Astrocyte (in vitro differentiated cells and primary cell): ENCODE data around the gene RYR2. TPM values are rescaled to one million over a fixed set of nuclear protein-coding genes. Genes with fewer than 3 reads are reported as not detected.

Experiments
- DNase-seq: peaks from one replicate; pipeline ENCODE4 v3.0.0-alpha.2; 2010; ENCODE audit warnings: low read depth
- FAIRE-seq: peaks from 2 replicates; lab custom pipeline; 2011; peaks lifted over from hg19 to GRCh38; lab: Jason Lieb, UNC
- H2AFZ ChIP-seq: 2 replicates; pipeline ENCODE4 v1.6.0; 2012; ENCODE audit warnings: low read depth, low read length, inconsistent platforms
- H3K27ac ChIP-seq: 2 replicates; pipeline ENCODE4 v1.5.1; 2011; ENCODE audit warnings: low read depth, low read length, inconsistent platforms
- H3K27me3 ChIP-seq: 2 replicates; pipeline ENCODE4 v1.6.0; 2011; ENCODE audit warnings: low read length, inconsistent platforms; ENCODE audit not compliant: insufficient read depth
- H3K36me3 ChIP-seq: 2 replicates; pipeline ENCODE4 v1.5.1; 2011; ENCODE audit warnings: low read length, inconsistent platforms; ENCODE audit not compliant: insufficient read depth
- H3K4me1 ChIP-seq: 2 replicates; pipeline ENCODE4 v1.5.1; 2011; ENCODE audit warnings: low read length, inconsistent platforms; ENCODE audit not compliant: insufficient read depth
- H3K4me2 ChIP-seq: 2 replicates; pipeline ENCODE4 v1.6.0; 2012; ENCODE audit warnings: low read length, inconsistent platforms
- H3K4me3 ChIP-seq: 2 replicates; pipeline ENCODE4 v1.5.1; 2011; ENCODE audit warnings: low read depth, mild to moderate bottlenecking, low read length, inconsistent platforms; ENCODE audit not compliant: insufficient read depth
- H3K79me2 ChIP-seq: 2 replicates; pipeline ENCODE4 v1.6.0; 2012; ENCODE audit warnings: mild to moderate bottlenecking, low read length, inconsistent platforms; ENCODE audit not compliant: insufficient read depth
- H3K9ac ChIP-seq: 2 replicates; pipeline ENCODE4 v1.6.0; 2012; ENCODE audit warnings: mild to moderate bottlenecking, low read length, inconsistent platforms
- H3K9me3 ChIP-seq: 2 replicates; pipeline ENCODE4 v1.5.1; 2012; ENCODE audit warnings: low read depth, mild to moderate bottlenecking, low read length, inconsistent platforms; ENCODE audit not compliant: insufficient read depth
- H4K20me1 ChIP-seq: 2 replicates; pipeline ENCODE4 v1.6.0; 2012; ENCODE audit warnings: low read length, inconsistent platforms; ENCODE audit not compliant: insufficient read depth
- H3K27ac Mint-ChIP-seq: one replicate; pipeline ENCODE4 v1.8.0; 2021; ENCODE audit warnings: mild to moderate bottlenecking, mixed read lengths; ENCODE audit not compliant: unreplicated experiment
- H3K27me3 Mint-ChIP-seq: one replicate; pipeline ENCODE4 v1.8.0; 2021; ENCODE audit warnings: low read depth, mixed read lengths; ENCODE audit not compliant: unreplicated experiment
- H3K36me3 Mint-ChIP-seq: one replicate; pipeline ENCODE4 v1.8.0; 2021; ENCODE audit warnings: low read depth, mixed read lengths; ENCODE audit not compliant: unreplicated experiment
- H3K4me1 Mint-ChIP-seq: one replicate; pipeline ENCODE4 v1.8.0; 2021; ENCODE audit warnings: low read depth, mixed read lengths; ENCODE audit not compliant: unreplicated experiment
- H3K4me3 Mint-ChIP-seq: one replicate; pipeline ENCODE4 v1.8.0; 2021; ENCODE audit warnings: mild to moderate bottlenecking, moderate library complexity, mixed read lengths; ENCODE audit not compliant: unreplicated experiment
- H3K9me3 Mint-ChIP-seq: one replicate; pipeline ENCODE4 v1.8.0; 2021; ENCODE audit warnings: mild to moderate bottlenecking, mixed read lengths; ENCODE audit not compliant: unreplicated experiment
- EZH2 ChIP-seq: IDR thresholded peaks from 2 replicates; pipeline ENCODE4 v1.6.1; 2012; ENCODE audit warnings: mild to moderate bottlenecking, low read length, inconsistent platforms; ENCODE audit not compliant: insufficient read depth
- total RNA-seq: library from RNA; stranded (reverse); gene quantifications from 2 replicates; pipeline ENCODE4 v1.2.1, GENCODE V29; 2021
- TF ChIP-seq, protein P1 (sequence below): IDR thresholded peaks from 2 replicates; pipeline ENCODE4 v1.5.1; 2011; ENCODE audit warnings: low read depth, mild to moderate bottlenecking, inconsistent platforms, low read length, moderate library complexity; ENCODE audit not compliant: insufficient read depth

Gene RYR2
- total RNA-seq, 1 donor from 2014 or later: 0.30 TPM

DNA sequence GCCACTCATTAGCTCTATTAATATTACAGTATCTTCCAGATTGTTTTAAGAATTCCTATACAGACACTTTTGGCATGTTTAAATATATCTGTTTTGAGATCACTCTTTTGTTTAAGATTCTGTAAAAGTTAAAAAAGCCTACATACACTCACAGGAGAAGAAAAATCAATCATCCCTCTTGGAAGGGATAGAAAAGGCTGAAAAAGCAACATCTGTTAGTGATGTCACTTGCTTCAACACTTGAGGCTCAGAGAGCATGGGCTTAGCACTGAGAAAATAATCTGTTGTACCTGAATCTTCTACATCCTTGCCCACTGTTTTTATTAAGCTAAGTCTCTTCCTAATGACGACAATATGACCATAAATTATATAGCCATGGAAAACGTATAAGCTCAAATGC, 721.8 kb downstream of the RYR2 start:
- Mint-ChIP-seq H3K36me3 (no peaks in the 10 kb centered on the region), H3K27me3 (no peaks in the 10 kb centered on the region), H3K4me1 (no peaks in the 10 kb centered on the region), H3K4me3 (no peak overlapping the region), H3K9me3 (no peaks in the 10 kb centered on the region), H3K27ac (no peak overlapping the region)
- H3K27ac ChIP-seq: no peak overlapping the region
- no peaks in the 10 kb centered on the region for H3K4me1 ChIP-seq
- no peak for FAIRE-seq
- no peak for DNase-seq
- H4K20me1 ChIP-seq: no peaks in the 10 kb centered on the region
- no peaks in the 10 kb centered on the region for H3K27me3 ChIP-seq
- no peak overlapping the region for H2AFZ ChIP-seq
- no peak overlapping the region for H3K4me2 ChIP-seq
- no peak overlapping the region for H3K4me3 ChIP-seq
- TF ChIP-seq, protein P1, sequence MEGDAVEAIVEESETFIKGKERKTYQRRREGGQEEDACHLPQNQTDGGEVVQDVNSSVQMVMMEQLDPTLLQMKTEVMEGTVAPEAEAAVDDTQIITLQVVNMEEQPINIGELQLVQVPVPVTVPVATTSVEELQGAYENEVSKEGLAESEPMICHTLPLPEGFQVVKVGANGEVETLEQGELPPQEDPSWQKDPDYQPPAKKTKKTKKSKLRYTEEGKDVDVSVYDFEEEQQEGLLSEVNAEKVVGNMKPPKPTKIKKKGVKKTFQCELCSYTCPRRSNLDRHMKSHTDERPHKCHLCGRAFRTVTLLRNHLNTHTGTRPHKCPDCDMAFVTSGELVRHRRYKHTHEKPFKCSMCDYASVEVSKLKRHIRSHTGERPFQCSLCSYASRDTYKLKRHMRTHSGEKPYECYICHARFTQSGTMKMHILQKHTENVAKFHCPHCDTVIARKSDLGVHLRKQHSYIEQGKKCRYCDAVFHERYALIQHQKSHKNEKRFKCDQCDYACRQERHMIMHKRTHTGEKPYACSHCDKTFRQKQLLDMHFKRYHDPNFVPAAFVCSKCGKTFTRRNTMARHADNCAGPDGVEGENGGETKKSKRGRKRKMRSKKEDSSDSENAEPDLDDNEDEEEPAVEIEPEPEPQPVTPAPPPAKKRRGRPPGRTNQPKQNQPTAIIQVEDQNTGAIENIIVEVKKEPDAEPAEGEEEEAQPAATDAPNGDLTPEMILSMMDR: no peak
- TF ChIP-seq EZH2: no peak
- no peak overlapping the region for H3K9ac ChIP-seq
- no peaks in the 10 kb centered on the region for H3K79me2 ChIP-seq
- H3K9me3 ChIP-seq: no peaks in the 10 kb centered on the region
- no peaks in the 10 kb centered on the region for H3K36me3 ChIP-seq

DNA sequence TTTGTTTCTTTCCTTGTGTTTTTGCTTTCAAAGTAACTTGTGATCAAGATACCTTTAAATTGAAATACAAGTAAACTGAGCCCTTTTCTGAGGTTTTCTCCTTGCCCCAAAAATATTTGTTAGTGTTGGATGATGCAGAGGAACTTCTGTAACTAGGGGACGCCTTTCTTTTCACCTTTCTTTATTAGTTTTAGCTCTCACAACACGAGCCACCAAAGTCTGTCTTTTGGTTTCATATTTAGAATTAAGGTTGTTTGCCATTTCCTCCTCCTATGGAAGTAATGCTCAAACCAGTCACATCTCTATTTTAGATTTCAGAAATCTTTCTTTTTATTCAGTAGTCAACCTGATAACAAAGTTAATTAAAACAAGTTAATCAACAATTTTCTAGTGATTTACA, 727.9 kb downstream of the RYR2 start:
- Histone ChIP-seq H3K79me2 (no peaks in the 10 kb centered on the region), H3K4me2 (no peak overlapping the region), H3K27ac (no peak overlapping the region), H3K9me3 (no peaks in the 10 kb centered on the region), H2AFZ (no peak overlapping the region), H3K36me3 (no peaks in the 10 kb centered on the region), H3K9ac (no peak overlapping the region), H3K4me3 (no peak overlapping the region), H3K4me1 (no peaks in the 10 kb centered on the region), H3K27me3 (no peaks in the 10 kb centered on the region), H4K20me1 (no peaks in the 10 kb centered on the region)
- H3K9me3 Mint-ChIP-seq: no peaks in the 10 kb centered on the region
- no peaks in the 10 kb centered on the region for H3K4me1 Mint-ChIP-seq
- no peak for TF ChIP-seq EZH2
- TF ChIP-seq, protein P1: no peak
- H3K4me3 Mint-ChIP-seq: no peak overlapping the region
- FAIRE-seq: no peak
- no peak overlapping the region for H3K27ac Mint-ChIP-seq
- DNase-seq: no peak
- no peaks in the 10 kb centered on the region for H3K27me3 Mint-ChIP-seq
- H3K36me3 Mint-ChIP-seq: no peaks in the 10 kb centered on the region

- FAIRE-seq (no peak), DNase-seq (no peak)
- Histone ChIP-seq H3K4me1 (no peaks in the 10 kb centered on the region), H2AFZ (no peak overlapping the region), H3K36me3 (no peaks in the 10 kb centered on the region), H3K4me2 (no peak overlapping the region), H3K79me2 (no peaks in the 10 kb centered on the region), H3K27ac (no peak overlapping the region), H3K4me3 (no peak overlapping the region), H3K9ac (no peak overlapping the region), H4K20me1 (no peaks in the 10 kb centered on the region), H3K27me3 (no peaks in the 10 kb centered on the region), H3K9me3 (no peaks in the 10 kb centered on the region)
- no peaks in the 10 kb centered on the region for H3K4me1 Mint-ChIP-seq
- H3K27ac Mint-ChIP-seq: no peak overlapping the region
- H3K36me3 Mint-ChIP-seq: no peaks in the 10 kb centered on the region
- no peaks in the 10 kb centered on the region for H3K9me3 Mint-ChIP-seq
- H3K4me3 Mint-ChIP-seq: no peak overlapping the region
- TF ChIP-seq EZH2: no peak
- TF ChIP-seq, protein P1: no peak
- no peaks in the 10 kb centered on the region for H3K27me3 Mint-ChIP-seq
Observed at GRCh38 chr1:237772009-237772408, 730.0 kb downstream of the RYR2 start.
